ENCODE measurements around the gene KIF5C.
"Not testable (repeated sequence)": the region's sequence is repeated elsewhere in the genome, so short reads cannot be mapped to it uniquely, and the experiment has no call there.

Gene KIF5C

GRCh38 chr2:148967056-148967455 lies 92.0 kb downstream of the KIF5C start:
- no peak for DNase-seq

GRCh38 chr2:148967578-148967977 lies 92.6 kb downstream of the KIF5C start:
- DNase-seq: no peak

GRCh38 chr2:148968301-148968700 lies 93.3 kb downstream of the KIF5C start:
- DNase-seq: no peak

DNA sequence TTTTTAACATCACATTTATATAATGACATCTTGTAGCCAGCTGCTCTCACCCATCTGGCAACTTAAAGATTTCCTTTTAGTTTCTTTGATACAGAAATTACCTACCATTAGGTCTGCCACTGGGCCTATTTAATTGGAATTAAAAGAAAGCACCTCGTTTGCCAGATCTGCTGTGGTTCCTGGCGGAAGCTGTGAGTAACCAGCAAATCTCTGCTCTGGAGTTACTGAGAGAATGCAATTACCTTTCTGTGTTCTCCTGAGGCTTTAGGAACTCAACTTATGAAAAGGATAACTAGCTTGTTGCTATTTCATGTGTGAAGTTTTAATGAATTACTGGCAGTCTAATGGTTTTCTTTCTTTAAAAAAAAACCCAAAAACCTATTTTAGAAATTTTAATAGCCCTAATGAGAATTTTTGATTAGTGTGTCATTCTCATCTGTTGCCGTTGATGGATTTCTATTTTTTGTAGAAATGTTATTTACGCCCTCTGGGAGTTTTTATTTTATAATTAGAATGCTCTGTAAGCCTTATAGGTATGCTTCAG lies 93.8 kb downstream of the KIF5C start:
- no peak for DNase-seq

DNA sequence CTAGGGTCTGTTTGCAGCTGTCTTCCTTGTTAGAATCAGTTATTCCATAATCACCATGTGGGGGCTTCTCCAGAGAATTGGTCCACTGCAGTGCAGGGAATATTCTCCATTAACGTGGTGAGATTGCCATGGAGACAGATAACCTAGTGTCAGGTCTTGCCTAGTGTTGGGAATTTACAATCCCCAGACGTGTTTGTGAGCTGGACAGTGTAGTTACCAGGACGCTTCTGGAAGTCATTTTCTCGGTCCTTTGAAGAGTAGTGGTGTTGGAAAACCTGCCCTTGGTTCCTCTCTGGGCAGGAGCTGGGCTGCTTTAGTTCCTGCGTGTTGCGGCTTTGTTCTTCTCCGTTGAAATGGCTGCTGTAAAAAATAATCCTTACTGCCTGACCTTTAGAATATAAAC lies 94.6 kb downstream of the KIF5C start:
- no peak for DNase-seq

DNA sequence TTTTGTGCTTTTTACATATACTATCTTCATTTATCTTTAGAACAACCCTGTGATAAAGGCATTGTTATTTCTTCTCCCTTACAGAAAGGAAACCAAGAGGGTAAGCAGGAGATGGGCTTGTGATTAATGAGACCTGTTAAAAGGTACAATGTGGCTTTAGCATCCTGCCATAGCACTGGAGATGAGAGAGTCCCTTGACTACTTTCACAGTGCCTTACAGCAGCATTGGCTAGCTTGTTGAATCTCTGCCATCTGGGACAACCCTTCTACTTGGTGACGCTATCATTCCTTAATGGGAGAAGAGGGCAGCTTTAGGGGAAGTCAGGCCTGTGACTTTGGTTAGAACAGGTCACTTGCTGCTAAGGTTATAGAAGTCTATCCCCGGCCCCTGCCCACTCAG lies 95.4 kb downstream of the KIF5C start:
- DNase-seq: no peak

DNA sequence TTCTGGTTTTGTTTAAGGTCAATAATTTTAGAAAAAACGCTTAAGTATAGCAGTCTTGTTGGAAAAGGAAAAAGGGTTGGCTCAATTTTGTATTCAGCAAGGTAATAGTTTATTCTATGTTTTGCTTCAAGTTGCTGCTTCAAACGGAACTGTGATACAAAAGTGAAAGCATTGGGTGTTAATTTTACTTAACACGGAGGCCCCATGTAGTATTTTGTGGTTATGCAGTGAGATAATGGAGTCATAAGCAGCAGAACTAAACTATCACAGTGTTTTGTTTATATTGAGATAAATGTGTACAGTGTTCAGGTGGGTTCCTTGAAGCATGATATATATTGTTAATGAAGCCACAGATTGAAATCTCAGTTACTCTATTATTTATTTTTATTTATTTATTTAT lies 96.5 kb downstream of the KIF5C start:
- no peak for DNase-seq

DNA sequence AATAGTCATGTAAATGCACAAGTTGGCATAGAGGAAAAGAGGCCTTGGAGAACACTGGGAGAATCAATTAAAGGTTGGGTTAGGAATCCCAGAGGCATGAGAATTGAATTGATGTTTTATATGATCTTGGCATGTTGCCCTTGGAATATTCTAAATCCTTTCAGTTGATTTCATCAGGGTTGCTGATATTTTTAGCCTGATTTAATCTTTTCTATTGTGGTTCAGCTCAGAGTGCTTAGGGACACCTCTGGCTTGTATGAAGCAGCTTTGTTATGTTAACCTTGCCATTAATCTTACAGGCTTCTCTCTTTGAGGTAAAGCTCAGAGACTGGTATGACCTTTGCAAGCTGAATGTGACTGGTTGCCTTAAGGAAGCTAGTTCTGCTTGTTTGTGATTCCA lies 99.1 kb downstream of the KIF5C start:
- DNase-seq: no peak

DNA sequence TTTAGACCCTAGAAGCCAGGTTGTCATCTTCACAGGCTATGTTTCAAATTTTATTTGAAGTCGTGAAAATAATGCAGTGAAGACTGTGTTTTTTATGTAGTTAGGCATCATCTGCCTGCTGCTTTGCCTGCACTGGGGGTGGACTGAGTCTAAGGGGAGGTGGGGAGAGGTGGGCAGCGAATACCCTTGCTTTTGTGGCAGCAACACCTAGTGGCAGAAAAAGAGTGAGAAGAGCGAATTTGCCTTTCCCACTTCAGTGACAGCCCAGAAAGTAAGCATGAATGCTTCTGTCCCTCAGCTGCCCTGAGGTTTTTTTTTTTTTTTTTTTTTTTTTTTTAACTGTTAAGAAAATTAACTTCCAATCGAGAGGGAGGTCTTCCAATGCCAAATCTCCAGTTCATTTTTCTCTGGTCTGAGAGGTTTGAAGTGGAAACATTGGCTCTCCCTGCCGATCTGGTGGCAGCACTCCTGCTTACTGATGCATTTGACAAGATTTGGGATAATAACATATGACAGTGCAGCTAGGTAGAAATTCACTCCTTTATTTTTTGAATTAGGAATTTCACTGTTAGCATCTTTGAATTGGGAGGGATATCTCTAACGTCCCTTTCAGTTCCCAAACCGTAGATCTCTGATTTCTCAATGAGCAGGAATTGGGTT lies 103.1 kb downstream of the KIF5C start:
- DNase-seq: no peak

GRCh38 chr2:148978706-148979105 lies 103.7 kb downstream of the KIF5C start:
- DNase-seq: no peak

DNA sequence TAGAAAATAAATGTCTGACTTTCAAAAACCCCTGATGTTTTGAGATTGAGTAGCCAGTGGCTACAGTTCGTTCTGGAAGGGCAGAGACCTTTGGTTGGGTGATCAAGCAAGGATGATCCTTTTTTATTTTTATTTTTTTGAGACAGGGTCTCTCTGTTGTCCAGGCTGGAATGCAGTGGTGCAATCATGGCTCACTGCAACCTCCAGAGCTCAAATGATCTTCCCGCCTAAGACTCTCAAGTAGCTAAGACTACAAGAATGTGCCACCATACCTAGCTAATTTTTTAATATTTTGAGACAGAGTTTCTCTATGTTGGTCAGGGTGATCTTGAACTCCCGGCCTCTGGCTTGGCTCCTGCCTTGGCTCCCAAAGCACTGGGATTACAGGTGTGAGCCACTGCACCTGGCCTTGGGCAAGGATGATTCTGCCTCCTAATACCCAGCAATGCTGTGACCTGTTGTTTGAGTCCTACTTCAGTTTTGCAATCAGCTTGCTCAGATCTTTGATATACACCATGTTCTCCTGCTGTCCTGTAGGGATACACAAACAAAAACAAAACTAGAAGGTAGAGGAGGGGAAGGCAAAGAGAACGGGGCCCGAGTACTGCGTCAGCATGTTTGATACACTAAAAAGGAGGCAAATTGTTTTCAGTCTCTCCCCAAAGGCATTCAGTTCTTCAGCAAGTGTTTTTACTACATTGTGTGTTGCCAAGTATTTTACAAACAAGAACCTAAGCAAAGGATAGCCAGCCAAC lies 104.3 kb downstream of the KIF5C start:
- no peak for DNase-seq

- peak; percentile 96 for DNase-seq
These were observed 104.9 kb downstream of the KIF5C start for GRCh38 chr2:148979919-148980277.

GRCh38 chr2:148980496-148980895 lies 105.5 kb downstream of the KIF5C start:
- DNase-seq: not testable (repeated sequence)

GRCh38 chr2:148981324-148981723 lies 106.3 kb downstream of the KIF5C start:
- DNase-seq: no peak

DNA sequence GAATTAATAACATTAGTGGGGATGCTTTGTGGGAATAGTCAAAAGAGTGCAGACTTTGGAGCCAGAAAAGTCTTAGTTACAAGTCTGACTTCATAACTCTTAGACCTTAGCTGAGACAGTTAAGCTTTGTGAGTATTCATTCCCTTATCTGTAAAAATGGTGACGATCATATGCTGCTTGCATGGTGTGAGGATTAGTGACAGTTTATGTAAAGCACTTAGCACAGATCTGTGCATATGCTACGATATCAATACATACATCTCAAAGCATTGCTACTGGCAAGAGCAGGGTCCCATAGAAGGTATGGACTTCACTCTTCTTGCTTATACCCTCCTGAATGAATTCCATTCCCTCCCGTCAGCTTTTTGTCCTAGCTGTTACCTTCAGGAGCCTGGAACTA lies 106.8 kb downstream of the KIF5C start:
- no peak for DNase-seq

DNA sequence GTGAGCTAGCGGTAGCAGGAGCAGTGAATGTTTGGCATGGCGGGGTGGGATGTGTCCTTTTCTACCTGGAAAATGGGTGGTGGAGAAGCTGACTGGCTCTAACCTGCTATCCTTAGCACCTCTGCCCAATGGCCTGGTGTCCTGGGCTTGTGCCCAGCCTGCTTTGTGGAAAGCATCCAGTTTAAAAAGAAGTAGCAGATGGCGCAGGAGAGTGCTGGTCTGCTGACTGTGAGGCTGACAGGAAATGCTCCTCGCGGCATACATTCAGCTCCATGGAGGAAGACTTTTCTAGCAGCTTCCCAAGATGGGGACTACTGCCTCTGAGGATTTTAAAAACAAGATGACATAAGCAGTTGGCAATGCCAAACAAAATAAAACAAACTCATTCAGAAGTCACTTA lies 107.3 kb downstream of the KIF5C start:
- DNase-seq: no peak

DNA sequence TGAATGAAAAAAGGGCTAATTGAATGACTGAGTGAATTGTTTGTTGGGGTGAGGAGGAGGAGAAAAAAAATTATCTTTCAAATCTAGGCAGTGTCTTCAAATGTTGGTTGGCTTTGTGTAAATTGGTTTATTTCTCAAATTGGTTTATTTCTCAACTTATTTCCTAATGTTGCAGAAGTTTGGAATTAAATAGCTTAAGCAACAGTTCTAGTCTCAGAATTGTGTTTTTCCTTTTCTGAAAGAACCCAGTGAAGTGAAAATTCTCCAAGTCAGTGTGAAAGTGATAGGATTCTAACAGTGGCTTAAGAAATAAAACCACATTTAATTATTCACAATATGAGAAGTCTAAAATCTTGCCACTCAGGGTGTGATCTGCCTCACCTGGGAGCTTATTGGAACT lies 108.9 kb downstream of the KIF5C start:
- DNase-seq: no peak

DNA sequence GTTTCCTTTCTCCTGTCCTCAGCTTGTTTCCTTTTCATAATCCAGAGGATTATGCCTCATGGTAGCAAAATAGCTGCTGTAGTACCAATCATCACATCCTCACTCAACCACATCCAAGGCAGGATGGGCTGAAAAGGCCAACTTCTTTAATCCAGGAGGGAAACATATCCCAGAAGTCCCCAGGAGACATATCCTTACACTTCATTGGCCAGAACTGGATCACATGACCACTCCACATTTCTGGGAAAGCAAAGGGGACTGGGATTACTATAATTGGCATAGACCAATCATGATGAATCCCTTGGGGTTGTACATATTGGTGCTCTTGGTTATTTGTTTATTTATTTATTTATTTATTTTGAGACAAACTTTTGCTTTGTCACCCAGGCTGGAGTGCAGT lies 109.4 kb downstream of the KIF5C start:
- no peak for DNase-seq

DNA sequence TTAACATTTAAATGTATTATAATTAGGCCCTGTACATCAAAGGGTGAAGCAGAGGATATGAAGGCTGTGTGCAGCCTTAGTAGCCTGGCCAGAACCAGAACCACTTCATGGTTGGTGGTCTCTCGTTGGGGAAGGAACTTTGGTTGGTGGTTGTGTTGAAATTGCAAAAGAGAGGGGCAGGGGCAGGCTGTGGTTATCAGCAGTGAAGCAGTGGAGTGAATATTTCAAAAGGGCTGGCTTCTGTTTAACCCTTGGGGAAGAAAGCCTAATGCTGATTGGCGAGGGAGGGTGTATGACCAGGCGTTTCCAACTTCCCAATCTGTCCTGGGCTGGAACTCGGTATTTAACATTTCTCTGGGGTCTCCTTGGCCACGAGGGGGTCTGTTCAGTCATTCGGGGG lies 112.3 kb downstream of the KIF5C start:
- DNase-seq: no peak

DNA sequence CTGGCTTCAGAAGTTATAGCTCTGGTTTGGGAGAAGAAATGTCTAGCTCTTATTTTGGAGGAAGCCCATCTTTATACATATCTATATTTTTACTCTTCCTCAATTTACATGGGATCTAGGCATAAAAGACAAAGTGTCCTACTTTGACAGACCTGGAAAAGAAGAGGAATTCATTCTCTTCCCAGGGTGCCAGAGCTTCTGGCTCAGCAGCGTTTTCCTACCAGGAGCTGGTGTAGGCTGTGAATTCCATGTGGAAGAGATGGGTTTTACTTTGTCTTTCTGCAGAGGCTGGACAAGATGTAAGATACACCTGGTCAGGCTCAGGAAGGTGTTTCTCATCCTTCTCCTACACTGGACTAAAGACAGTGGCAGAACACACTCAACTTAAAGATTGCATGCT lies 113.3 kb downstream of the KIF5C start:
- no peak for DNase-seq

GRCh38 chr2:148989882-148990493 lies 115.0 kb downstream of the KIF5C start:
- DNase-seq: peak; percentile 68

DNA sequence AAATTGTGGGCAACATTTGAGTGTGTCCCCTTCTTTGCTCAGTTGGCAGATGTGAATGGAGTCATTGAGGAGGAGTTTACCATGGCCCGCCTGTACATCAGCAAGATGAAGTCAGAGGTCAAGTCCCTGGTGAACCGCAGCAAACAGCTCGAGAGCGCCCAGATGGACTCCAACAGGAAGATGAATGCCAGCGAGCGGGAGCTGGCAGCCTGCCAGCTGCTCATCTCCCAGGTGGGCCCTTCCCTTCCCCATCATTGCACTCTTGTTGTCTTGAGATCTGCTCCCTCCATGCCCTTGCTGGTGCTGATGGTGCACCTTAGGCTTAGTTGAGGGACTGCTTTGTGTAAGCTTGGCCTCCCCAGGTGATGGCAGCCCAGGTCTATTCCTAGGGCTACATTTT lies 115.9 kb downstream of the KIF5C start:
- DNase-seq: no peak

GRCh38 chr2:148992448-148992847 lies 117.4 kb downstream of the KIF5C start:
- no peak for DNase-seq

- no peak for DNase-seq
These were observed 118.3 kb downstream of the KIF5C start for GRCh38 chr2:148993351-148993750.
